Measurements from ENCODE around the gene FBXW7.

GRCh38 chr4:152524427-152524826 is 11.5 kb downstream of the FBXW7 start:
- TF ChIP-seq CTCF (IDR thresholded peaks at IDR 0.05) (no peak), EP300 (IDR thresholded peaks at IDR 0.05; ENCODE audit: low read depth) (no peak)

Data from transverse colon (tissue), 3 donors.